Ovary (tissue), 9 donors: ENCODE measurements around the gene ZNF436. TPM values are rescaled to one million over a fixed set of nuclear protein-coding genes. Genes with fewer than 3 reads are reported as not detected.

Experiments used
- DNase-seq, 5 donors: peaks; one replicate each; pipeline ENCODE4 v3.0.0-alpha.2; 2019 to 2020
- H3K27ac ChIP-seq, 2 donors: fragments of 200-600 bp; one replicate each; pipeline versions ENCODE4 v1.5.1 to v1.8.0; 2019 to 2022
- H3K27me3 ChIP-seq: fragments of 200-600 bp; one replicate; pipeline ENCODE4 v1.8.0; 2022
- H3K36me3 ChIP-seq: fragments of 200-600 bp; sonication (generic); one replicate; pipeline ENCODE4 v1.5.1; 2019
- H3K4me1 ChIP-seq: one replicate; pipeline ENCODE4 v1.8.1; 2013; ENCODE audit warnings: mild to moderate bottlenecking, moderate library complexity; ENCODE audit not compliant: insufficient read depth
- H3K4me3 ChIP-seq: fragments of 200-600 bp; sonication (generic); one replicate; pipeline ENCODE4 v1.5.1; 2017
- H3K9me3 ChIP-seq, 2 donors: fragments of 200-600 bp in 1 of 2; sonication (generic) in 1 of 2; one replicate each; pipeline versions ENCODE4 v1.5.1 to v1.8.1; 2013 to 2019; ENCODE audit warnings: mild to moderate bottlenecking in 1 of 2, moderate library complexity in 1 of 2
- CTCF ChIP-seq, 3 donors: fragments of 450-650 bp in 2 of 3; fragments of 200-600 bp in 1 of 3; IDR thresholded peaks; one replicate each; pipeline versions ENCODE4 v1.5.1 to v1.8.0; 2016 to 2022; ENCODE audit warnings: antibody characterized with exemption in 3 of 3, mild to moderate bottlenecking in 1 of 3
- EP300 ChIP-seq: sonication (generic); formaldehyde crosslinking; IDR thresholded peaks from one replicate; pipeline ENCODE4 v1.6.1; 2017; ENCODE audit warnings: antibody characterized with exemption
- POLR2A ChIP-seq: fragments of 450-650 bp; IDR thresholded peaks from one replicate; pipeline ENCODE4 v1.6.1; 2017; ENCODE audit warnings: antibody characterized with exemption, mild to moderate bottlenecking, moderate library complexity
- WGBS, 3 donors: extraction: QIAGEN DNeasy Blood & Tissue Kit in 1 of 3; methylation state at CpG; one replicate each; pipeline versions ENCODE4 v1.1.5 to v1.1.7; 2013 to 2017; 5-methylcytosine and 5-hydroxymethylcytosine counted together
- intact Hi-C, 4 donors: fragments of 100-400 bp; cut with DNase I; formaldehyde crosslinking; loops; one replicate each; pipeline versions ENCODE4 v1.11.0 to v1.15.1; 2022 to 2023
- polyA plus RNA-seq, 2 donors: library from polyadenylated mRNA; stranded (reverse); fragments of 200-250 nt in 1 of 2; fragments of 350-450 nt in 1 of 2; fragmentation: Illumina TruSeq in 1 of 2; extraction: RNeasy Lipid Tissue Mini Kit (QIAGEN cat#74804) in 1 of 2; gene quantifications; one replicate each; pipeline ENCODE4 v1.2.3, GENCODE V29; 2013 to 2014
- total RNA-seq, 7 donors: library from RNA; depleted of rRNA in 2 of 7; stranded (reverse); fragments of >200 nt in 2 of 7; fragmentation: NEBNext Ultra II Directional in 3 of 7; extraction: Animal tissue kit (Norgen Biotek cat#: 25700) in 3 of 7; gene quantifications; one replicate each; pipeline versions ENCODE4 v1.1.0 to v1.2.4, GENCODE V29; 2016 to 2023
- donor health status: DM: no; HTN: no; CAD: no; lungs with moderate emphysema.
- donor health status: DM: no; HTN: no; CAD: no.
- donor health status: Bipolar disorder and iron deficiency.
- donor health status: DM: yes; HTN: yes; CAD: no.
- donor health status: DM: no; HTN: no; CAD: no.
- donor health status: DM: yes; HTN: yes; CAD: no.

ZNF436 gene
- total and polyA plus RNA-seq, 9 donors = 16.5 to 43.1 (median 23.5) TPM

- peak in 1 of 3 donors; percentile 9 for TF ChIP-seq CTCF (IDR thresholded peaks at IDR 0.05)
- TF ChIP-seq EP300 = no peak
- no peak for TF ChIP-seq POLR2A
- Histone ChIP-seq H3K27ac (peak overlapping the region; percentile 82 to 98), H3K4me1 (no peaks in the 10 kb centered on the region), H3K27me3 (no peaks in the 10 kb centered on the region), H3K9me3 (no peaks in the 10 kb centered on the region), H3K36me3 (no peaks in the 10 kb centered on the region), H3K4me3 (peak overlapping the region; percentile 80)
- WGBS, 3 donors = 0 to 1% (median 1%) methylated on average over 36 to 66 of the region's 66 CpGs
- DNase-seq = peak in 1 of 5 donors; percentile 40
- intact Hi-C loops = loop anchor here in 2 of 4 donors (10.0 kb wide), 3 partner anchors 61 to 1391 kb away; partner anchors contain the start of gene E2F2 (in 1 of the 2)
These were observed 26.2 kb downstream of the ZNF436 start for GRCh38 chr1:23343221-23344110.

GRCh38 chr1:23341931-23342692 lies 27.5 kb downstream of the ZNF436 start:
- Histone ChIP-seq H3K4me1 (no peaks in the 10 kb centered on the region), H3K4me3 (peak overlapping the region; percentile 80), H3K36me3 (no peaks in the 10 kb centered on the region), H3K27ac (no peak overlapping the region), H3K9me3 (no peaks in the 10 kb centered on the region), H3K27me3 (no peaks in the 10 kb centered on the region)
- DNase-seq = no peak
- intact Hi-C loops = loop anchor here in 2 of 4 donors (10.0 kb wide), 3 partner anchors 63 to 1393 kb away; partner anchors contain the start of gene E2F2 (in 1 of the 2)
- 2 to 3% (median 3%) methylated on average over 10 of the region's 10 CpGs for WGBS, 3 donors
- TF ChIP-seq EP300 (no peak), CTCF (IDR thresholded peaks at IDR 0.05) (no peak), POLR2A (no peak)

- Histone ChIP-seq H3K4me1 (no peaks in the 10 kb centered on the region), H3K27me3 (no peaks in the 10 kb centered on the region), H3K4me3 (no peak overlapping the region), H3K36me3 (no peaks in the 10 kb centered on the region), H3K27ac (no peak overlapping the region), H3K9me3 (no peaks in the 10 kb centered on the region)
- no peak for DNase-seq
- 58 to 66% (median 61%) methylated on average over 4 of the region's 4 CpGs for WGBS, 3 donors
- intact Hi-C loops = loop anchor here in 2 of 4 donors (10.0 kb wide), 3 partner anchors 65 to 1395 kb away; partner anchors contain the start of gene E2F2 (in 1 of the 2)
- TF ChIP-seq POLR2A (no peak), EP300 (no peak), CTCF (IDR thresholded peaks at IDR 0.05) (no peak)
These were observed 30.0 kb downstream of the ZNF436 start for GRCh38 chr1:23339632-23340031.

GRCh38 chr1:23337869-23338268 lies 31.8 kb downstream of the ZNF436 start:
- WGBS, 3 donors = 34 to 42% (median 37%) methylated on average over 2 of the region's 2 CpGs
- H3K36me3 ChIP-seq = no peaks in the 10 kb centered on the region

More at GRCh38 chr1:23337869-23338268, 31.8 kb downstream of the ZNF436 start:
- TF ChIP-seq CTCF (IDR thresholded peaks at IDR 0.05) = no peak
- no peak for TF ChIP-seq POLR2A
- intact Hi-C loops = no loop called here
- Histone ChIP-seq H3K27me3 (no peaks in the 10 kb centered on the region), H3K4me1 (no peaks in the 10 kb centered on the region), H3K27ac (no peak overlapping the region), H3K9me3 (no peaks in the 10 kb centered on the region), H3K4me3 (no peak overlapping the region)
- DNase-seq = no peak
